HEK293T (cell line): ENCODE data around the gene C6orf141.

Source experiments
- CTCF ChIA-PET: fragments of 350-600 bp; formaldehyde crosslinking; extraction: SDS; loops from one replicate; lab custom pipeline; 2021; ENCODE audit warnings: antibody characterized with exemption, inconsistent platforms; lab: Yijun Ruan, JAX
- POLR2A ChIA-PET: fragments of 350-600 bp; formaldehyde crosslinking; extraction: SDS; loops from one replicate; lab custom pipeline; 2020; ENCODE audit warnings: antibody characterized with exemption, inconsistent platforms; lab: Yijun Ruan, JAX
- DNase-seq: peaks from one replicate; pipeline ENCODE4 v3.0.0; 2012; ENCODE audit warnings: mixed read lengths; ENCODE audit errors: extremely low spot score
- ARNT ChIP-seq: fragments of 450-650 bp; IDR thresholded peaks from 2 replicates; pipeline ENCODE4 v1.6.1; 2017; ENCODE audit warnings: mild to moderate bottlenecking
- BHLHE40 ChIP-seq: fragments of 450-650 bp; IDR thresholded peaks from 2 replicates; pipeline ENCODE4 v1.6.1; 2016; ENCODE audit warnings: mild to moderate bottlenecking, moderate library complexity, borderline replicate concordance
- CTBP1 ChIP-seq: fragments of 450-650 bp; IDR thresholded peaks from 2 replicates; pipeline ENCODE4 v1.6.1; 2016; ENCODE audit warnings: borderline replicate concordance
- ELF4 ChIP-seq: fragments of 450-650 bp; IDR thresholded peaks from 2 replicates; pipeline ENCODE4 v1.6.1; 2017; ENCODE audit warnings: antibody characterized with exemption
- FOXA1 ChIP-seq: fragments of 450-650 bp; IDR thresholded peaks from 2 replicates; pipeline ENCODE4 v1.6.1; 2016; ENCODE audit warnings: mild to moderate bottlenecking
- FOXK2 ChIP-seq: fragments of 450-650 bp; IDR thresholded peaks from 2 replicates; pipeline ENCODE4 v1.6.1; 2016; ENCODE audit warnings: mild to moderate bottlenecking
- FOXM1 ChIP-seq: fragments of 450-650 bp; IDR thresholded peaks from 2 replicates; pipeline ENCODE4 v1.6.1; 2017; ENCODE audit warnings: mild to moderate bottlenecking, borderline replicate concordance
- HDGF ChIP-seq: fragments of 450-650 bp; IDR thresholded peaks from 2 replicates; pipeline ENCODE4 v1.6.1; 2017; ENCODE audit warnings: antibody characterized with exemption, borderline replicate concordance
- L3MBTL2 ChIP-seq: fragments of 450-650 bp; conservative IDR thresholded peaks from 2 replicates; pipeline ENCODE4 v1.6.1; 2016; ENCODE audit warnings: mild to moderate bottlenecking
- LEF1 ChIP-seq: fragments of 450-650 bp; IDR thresholded peaks from 2 replicates; pipeline ENCODE4 v1.6.1; 2017; ENCODE audit warnings: mild to moderate bottlenecking, borderline replicate concordance
- NFRKB ChIP-seq: fragments of 450-650 bp; IDR thresholded peaks from 2 replicates; pipeline ENCODE4 v1.6.1; 2016; ENCODE audit warnings: mild to moderate bottlenecking, moderate library complexity
- PKNOX1 ChIP-seq: fragments of 450-650 bp; IDR thresholded peaks from 2 replicates; pipeline ENCODE4 v1.6.1; 2016
- SP1 ChIP-seq: fragments of 450-650 bp; IDR thresholded peaks from 2 replicates; pipeline ENCODE4 v1.6.1; 2017
- SUZ12 ChIP-seq: fragments of 450-650 bp; IDR thresholded peaks from 2 replicates; pipeline ENCODE4 v1.6.1; 2016; ENCODE audit warnings: mild to moderate bottlenecking
- TARDBP ChIP-seq: fragments of 450-650 bp; IDR thresholded peaks from 2 replicates; pipeline ENCODE4 v1.6.1; 2016
- ZNF384 ChIP-seq: fragments of 450-650 bp; IDR thresholded peaks from 2 replicates; pipeline ENCODE4 v1.6.1; 2016

Gene C6orf141

GRCh38 chr6:49514571-49515484 is 35.6 kb upstream of the C6orf141 start:
- POLR2A ChIA-PET = no interaction called here
- DNase-seq = no peak
- CTCF ChIA-PET = no interaction called here
- TF ChIP-seq NFRKB (no peak), ELF4 (no peak), L3MBTL2 (no peak), FOXK2 (no peak), SP1 (no peak), HDGF (no peak), ZNF384 (no peak), CTBP1 (no peak), BHLHE40 (no peak), LEF1 (no peak), SUZ12 (no peak), TARDBP (no peak), FOXM1 (no peak), ARNT (no peak), FOXA1 (no peak), PKNOX1 (no peak)

- ChIA-PET CTCF (no interaction called here), POLR2A (no interaction called here)
- TF ChIP-seq SUZ12 = no peak
- no peak for TF ChIP-seq FOXA1
- no peak for TF ChIP-seq ELF4
- no peak for TF ChIP-seq FOXK2
- no peak for TF ChIP-seq BHLHE40
- TF ChIP-seq TARDBP = no peak
- TF ChIP-seq NFRKB = no peak
- no peak for TF ChIP-seq ARNT
- TF ChIP-seq SP1 = no peak
- TF ChIP-seq FOXM1 = no peak
- no peak for TF ChIP-seq L3MBTL2
- no peak for TF ChIP-seq HDGF
- no peak for TF ChIP-seq ZNF384
- TF ChIP-seq CTBP1 = no peak
- no peak for TF ChIP-seq LEF1
- no peak for TF ChIP-seq PKNOX1
- no peak for DNase-seq
Measured at GRCh38 chr6:49515485-49516146, 34.9 kb upstream of the C6orf141 start.

DNA sequence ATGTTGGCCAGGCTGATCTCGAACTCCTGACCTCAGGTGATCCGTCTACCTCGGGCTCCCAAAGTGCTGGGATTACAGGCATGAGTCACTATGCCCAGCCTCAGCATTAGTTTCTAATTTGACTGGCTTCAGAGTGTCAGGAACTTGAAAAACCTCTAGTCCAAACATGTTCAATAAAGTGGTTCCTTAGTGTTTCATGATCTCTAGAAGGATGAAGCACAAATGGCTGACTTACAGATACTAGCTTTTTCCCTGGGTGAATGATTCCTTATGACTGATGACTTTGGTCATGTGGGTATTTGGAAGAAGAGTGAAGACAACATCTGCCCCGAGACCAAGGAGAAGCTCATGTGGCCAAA is 34.3 kb upstream of the C6orf141 start:
- no peak for DNase-seq
- ChIA-PET CTCF (no interaction called here), POLR2A (no interaction called here)
- no peak for TF ChIP-seq PKNOX1
- no peak for TF ChIP-seq CTBP1
- no peak for TF ChIP-seq HDGF
- TF ChIP-seq SUZ12 = no peak
- TF ChIP-seq LEF1 = no peak
- TF ChIP-seq TARDBP = no peak
- no peak for TF ChIP-seq BHLHE40
- no peak for TF ChIP-seq ARNT
- no peak for TF ChIP-seq SP1
- TF ChIP-seq FOXM1 = no peak
- no peak for TF ChIP-seq ELF4
- TF ChIP-seq L3MBTL2 = no peak
- TF ChIP-seq FOXK2 = no peak
- TF ChIP-seq NFRKB = no peak
- TF ChIP-seq ZNF384 = no peak
- no peak for TF ChIP-seq FOXA1

GRCh38 chr6:49517919-49518318 is 32.5 kb upstream of the C6orf141 start:
- CTCF ChIA-PET = interaction anchor here (1.0 kb wide), 1 partner anchor 9 kb away, joined by 3 read pairs; no protein-coding TSS in a partner anchor
- POLR2A ChIA-PET = no interaction called here

More at GRCh38 chr6:49517919-49518318, 32.5 kb upstream of the C6orf141 start:
- DNase-seq = no peak
- TF ChIP-seq FOXM1 (no peak), ZNF384 (no peak), SUZ12 (no peak), ARNT (no peak), ELF4 (no peak), PKNOX1 (no peak), TARDBP (no peak), FOXK2 (no peak), L3MBTL2 (no peak), CTBP1 (no peak), NFRKB (no peak), HDGF (no peak), BHLHE40 (no peak)
